Measurements from ENCODE around the gene GLIS1.

GRCh38 chr1:53737648-53738204, 1.2 kb downstream of the GLIS1 start:
- TF ChIP-seq CTCF (conservative IDR thresholded peaks at IDR 0.05): no peak
- no peak for TF ChIP-seq EZH2 (IDR thresholded peaks at IDR 0.05; ENCODE audit: low read depth)

Data from PC-9 (cell line).